HCT116 (cell line): ENCODE measurements around the gene SCN4A. TPM values are rescaled to one million over a fixed set of nuclear protein-coding genes. Genes with fewer than 3 reads are reported as not detected.

Experiments
- ATAC-seq: fragments of 200-7000 bp; cut with Tn5 transposase; 2 replicates; pipeline ENCODE4 v1.9.1; 2020; ENCODE audit warnings: mild to moderate bottlenecking, moderate library complexity
- BruUV-seq: library from RNA; stranded (reverse); fragments of 400-500 nt; replicated peaks from 2 replicates; lab custom pipeline; 2021; lab: Mats Ljungman, UMichigan
- CTCF ChIA-PET: fragments of 300-600 bp; sonication (Branson Sonifier 250); formaldehyde crosslinking; loops from one replicate; lab custom pipeline; 2021; ENCODE audit warnings: antibody characterized with exemption; lab: Charles Lee
- POLR2A ChIA-PET: fragments of 300-600, 350-600 bp; sonication (Branson Sonifier 250); formaldehyde crosslinking; loops from one replicate; lab custom pipeline; 2021; ENCODE audit warnings: antibody characterized with exemption; lab: Charles Lee
- RAD21 ChIA-PET, 2 experiments: fragments of 300-600 bp; sonication (Branson Sonifier 250); formaldehyde crosslinking; loops; one replicate each; lab custom pipeline; 2023; ENCODE audit warnings: low total read pairs in 2 of 2; ENCODE audit not compliant: uncharacterized antibody in 2 of 2, unreplicated experiment in 2 of 2, low non-redundant PET in 1 of 2; lab: Charles Lee
- DNase-seq: peaks from one replicate; pipeline ENCODE4 v3.0.0-alpha.2; 2010; ENCODE audit warnings: low read depth, low spot score
- H2AFZ ChIP-seq: fragments of 200-600 bp; shearing (Covaris generic), sonication (generic); 2 replicates; pipeline ENCODE4 v1.6.1; 2017; ENCODE audit warnings: low read depth, mixed run types, mixed read lengths, antibody characterized with exemption, low read length; ENCODE audit not compliant: poor library complexity, severe bottlenecking
- H3K27ac ChIP-seq: 2 replicates; pipeline ENCODE4 v1.5.1; 2012; ENCODE audit warnings: low read depth, low read length
- H3K27me3 ChIP-seq: fragments of 200-600 bp; sonication (generic); 2 replicates; pipeline ENCODE4 v1.6.1; 2016; ENCODE audit warnings: mixed run types, low read length, mixed read lengths; ENCODE audit not compliant: insufficient read depth
- H3K36me3 ChIP-seq, 2 experiments: fragments of 200-500 bp in 1 of 2; fragments of 200-600 bp in 1 of 2; sonication (Bioruptor generic) in 1 of 2; sonication (generic) in 1 of 2; 2 replicates each; pipeline versions ENCODE4 v1.5.1 to v1.6.1; 2014 to 2016; ENCODE audit warnings: low read length in 2 of 2, inconsistent platforms in 1 of 2, mixed read lengths in 1 of 2, mixed run types in 1 of 2; ENCODE audit not compliant: insufficient read depth in 2 of 2, control insufficient read depth in 1 of 2
- H3K4me1 ChIP-seq, 2 experiments: fragments of 200-600 bp in 1 of 2; sonication (generic) in 1 of 2; 2 replicates each; pipeline versions ENCODE4 v1.5.1 to v1.6.1; 2012 to 2017; ENCODE audit warnings: low read length in 2 of 2, inconsistent platforms in 1 of 2, mild to moderate bottlenecking in 1 of 2, mixed read lengths in 1 of 2, mixed run types in 1 of 2, moderate library complexity in 1 of 2; ENCODE audit not compliant: insufficient read depth in 2 of 2, control insufficient read depth in 1 of 2
- H3K4me2 ChIP-seq: fragments of 200-600 bp; sonication (generic); 2 replicates; pipeline ENCODE4 v1.6.1; 2017; ENCODE audit warnings: mixed run types, low read length, mixed read lengths
- H3K4me3 ChIP-seq, 2 experiments: fragments of 200-600 bp in 1 of 2; sonication (generic) in 1 of 2; replicated peaks in 1 of 2; 2 replicates each; pipeline ENCODE4 v1.5.1; 2011 to 2016; ENCODE audit warnings: low read length in 2 of 2, control low read depth in 1 of 2, low read depth in 1 of 2, mild to moderate bottlenecking in 1 of 2, mixed read lengths in 1 of 2, mixed run types in 1 of 2
- H3K79me2 ChIP-seq: fragments of 200-600 bp; sonication (generic); 2 replicates; pipeline ENCODE4 v1.6.1; 2017; ENCODE audit warnings: mild to moderate bottlenecking, mixed run types, low read length, moderate library complexity, mixed read lengths; ENCODE audit not compliant: insufficient read depth
- H3K9ac ChIP-seq: fragments of 200-600 bp; sonication (generic); 2 replicates; pipeline ENCODE4 v1.6.1; 2016; ENCODE audit warnings: low read length, mixed read lengths
- H3K9me2 ChIP-seq: fragments of 200-600 bp; sonication (generic), shearing (Covaris generic); 2 replicates; pipeline ENCODE4 v1.6.1; 2017; ENCODE audit warnings: mixed run types, mild to moderate bottlenecking, moderate library complexity; ENCODE audit not compliant: insufficient read depth
- H3K9me3 ChIP-seq, 2 experiments: fragments of 200-500 bp in 1 of 2; fragments of 200-600 bp in 1 of 2; sonication (Bioruptor generic) in 1 of 2; sonication (generic) in 1 of 2; 2 replicates each; pipeline ENCODE4 v1.6.1; 2014 to 2017; ENCODE audit warnings: low read length in 2 of 2, mixed read lengths in 2 of 2, inconsistent platforms in 1 of 2, low read depth in 1 of 2, mild to moderate bottlenecking in 1 of 2, mixed run types in 1 of 2, moderate library complexity in 1 of 2; ENCODE audit not compliant: control insufficient read depth in 1 of 2, insufficient read depth in 1 of 2
- H4K20me1 ChIP-seq: fragments of 200-600 bp; sonication (generic), shearing (Covaris generic); 2 replicates; pipeline ENCODE4 v1.6.1; 2017; ENCODE audit warnings: mixed run types, mild to moderate bottlenecking, moderate library complexity; ENCODE audit not compliant: insufficient read depth
- ATF3 ChIP-seq: IDR thresholded peaks from 2 replicates; pipeline ENCODE4 v1.6.1; 2012
- CEBPB ChIP-seq: IDR thresholded peaks from 2 replicates; pipeline ENCODE4 v1.6.1; 2012; ENCODE audit warnings: low read depth
- EZH2 ChIP-seq: fragments of 200-600 bp; sonication (generic); IDR thresholded peaks from 2 replicates; pipeline ENCODE4 v1.6.1; 2017; ENCODE audit warnings: antibody characterized with exemption, mixed run types
- JUND ChIP-seq: IDR thresholded peaks from 2 replicates; pipeline ENCODE4 v1.6.1; 2012
- MAX ChIP-seq: IDR thresholded peaks from 2 replicates; pipeline ENCODE4 v1.6.1; 2012
- POLR2AphosphoS5 ChIP-seq: IDR thresholded peaks from 2 replicates; pipeline ENCODE4 v1.6.1; 2011; ENCODE audit warnings: mild to moderate bottlenecking, low read depth, low read length, moderate library complexity
- RAD21 ChIP-seq: IDR thresholded peaks from 2 replicates; pipeline ENCODE4 v1.6.1; 2012; ENCODE audit warnings: low read depth, mild to moderate bottlenecking
- REST ChIP-seq: IDR thresholded peaks from 2 replicates; pipeline ENCODE4 v1.6.1; 2012; ENCODE audit warnings: low read depth
- SP1 ChIP-seq: IDR thresholded peaks from 2 replicates; pipeline ENCODE4 v1.6.1; 2012; ENCODE audit warnings: low read depth
- SRF ChIP-seq: IDR thresholded peaks from 2 replicates; pipeline ENCODE4 v1.6.1; 2012; ENCODE audit warnings: low read depth
- YY1 ChIP-seq: IDR thresholded peaks from 2 replicates; pipeline ENCODE4 v1.6.1; 2011; ENCODE audit warnings: low read length, low read depth, moderate library complexity, mild to moderate bottlenecking; ENCODE audit not compliant: insufficient replicate concordance; ENCODE audit errors: extremely low read depth
- ZNF274 ChIP-seq: fragments of 200-500 bp; sonication (Bioruptor generic); IDR thresholded peaks from 2 replicates; pipeline ENCODE4 v1.6.1; 2014; ENCODE audit warnings: mild to moderate bottlenecking, low read depth, low read length, inconsistent platforms
- intact Hi-C: fragments of 100-400 bp; cut with micrococcal nuclease; formaldehyde crosslinking; loops from 2 replicates; pipeline ENCODE4 v1.10.0; 2022
- total RNA-seq: library from RNA; stranded (reverse); gene quantifications from one replicate; pipeline ENCODE4 v1.2.1, GENCODE V29; 2021; ENCODE audit not compliant: unreplicated experiment

SCN4A gene
- total RNA-seq, 1 experiment from 2014 or later = 2.7 TPM

- RAD21 ChIA-PET = no interaction called here
- POLR2A ChIA-PET = no interaction called here
- H3K9me3 ChIP-seq = no peaks in the 10 kb centered on the region
- no peak overlapping the region for H2AFZ ChIP-seq
- no peaks in the 10 kb centered on the region for H4K20me1 ChIP-seq
- H3K9ac ChIP-seq = no peak overlapping the region
- H3K4me3 ChIP-seq = no peak overlapping the region
- H3K27me3 ChIP-seq = peaks cover 11% of the 10 kb centered on the region; the same call in 1 of the 2 replicates
- no peaks in the 10 kb centered on the region for H3K36me3 ChIP-seq
- TF ChIP-seq POLR2AphosphoS5 (no peak), YY1 (no peak)
- no peaks in the 10 kb centered on the region for H3K79me2 ChIP-seq
- no TSS peak for BruUV-seq
- no peak overlapping the region for H3K4me2 ChIP-seq
- H3K4me1 ChIP-seq = peaks cover 7 to 23% of the 10 kb centered on the region in 2 experiments
- DNase-seq = no peak
- intact Hi-C loops = no loop called here
- CTCF ChIA-PET = interaction anchor here (1.0 to 7.3 kb wide), 5 partner anchors 12 to 146 kb away, joined by 3 to 77 read pairs (median 4); partner anchors contain the start of gene GH1
- no peak for ATAC-seq
- no peaks in the 10 kb centered on the region for H3K9me2 ChIP-seq
- no peak overlapping the region for H3K27ac ChIP-seq
These were observed 14.8 kb upstream of the SCN4A start for GRCh38 chr17:63987221-63988126.

- Histone ChIP-seq H3K9ac (no peak overlapping the region), H3K36me3 (no peaks in the 10 kb centered on the region), H3K9me3 (0 out of 4 replicates have a peak, but pooled peaks cover 0 to 4% of the 10 kb centered on the region in 2 experiments), H4K20me1 (no peaks in the 10 kb centered on the region), H3K79me2 (no peaks in the 10 kb centered on the region), H3K4me2 (no peak overlapping the region), H3K9me2 (no peaks in the 10 kb centered on the region), H3K27ac (no peak overlapping the region), H3K4me3 (no peak overlapping the region), H3K27me3 (peaks cover 5% of the 10 kb centered on the region; the same call in 1 of the 2 replicates), H2AFZ (no peak overlapping the region), H3K4me1 (peaks cover 7 to 23% of the 10 kb centered on the region in 2 experiments)
- no peak for DNase-seq
- ChIA-PET POLR2A (no interaction called here), CTCF (interaction anchor here (1.0 to 7.3 kb wide), 5 partner anchors 36 to 147 kb away, joined by 3 to 77 read pairs (median 5); partner anchors contain the start of gene GH1), RAD21 (no interaction called here)
- BruUV-seq = no TSS peak
- ATAC-seq = no peak
- intact Hi-C loops = no loop called here
- TF ChIP-seq ATF3 (no peak), CEBPB (no peak), YY1 (no peak), SP1 (no peak), SRF (no peak), REST (no peak), RAD21 (no peak), EZH2 (no peak), MAX (no peak), JUND (no peak), ZNF274 (no peak)
These were observed 14.1 kb upstream of the SCN4A start for GRCh38 chr17:63986821-63987220.
